HL-60 (cell line): ENCODE measurements around the gene PPA1.

ENCODE experiments used
- DNase-seq, 2 experiments: peaks; one replicate each; pipeline ENCODE4 v3.0.0-alpha.2; 2010 to 2020; ENCODE audit warnings: low read depth in 1 of 2, low spot score in 1 of 2
- H3K27ac ChIP-seq: fragments of 250-450 bp; sonication (Bioruptor Pico); replicated peaks from 2 replicates; pipeline ENCODE4 v1.5.1; 2020; ENCODE audit warnings: mild to moderate bottlenecking, moderate library complexity
- H3K27me3 ChIP-seq: fragments of 250-450 bp; sonication (Bioruptor Pico); 2 replicates; pipeline ENCODE4 v1.5.1; 2021; ENCODE audit warnings: mild to moderate bottlenecking, moderate library complexity; ENCODE audit not compliant: insufficient read depth, poor library complexity, severe bottlenecking
- H3K4me3 ChIP-seq: replicated peaks from 2 replicates; pipeline ENCODE4 v1.5.1; 2011; ENCODE audit warnings: mild to moderate bottlenecking, control low read depth, low read length; ENCODE audit not compliant: insufficient read depth
- CTCF ChIP-seq: IDR thresholded peaks from one replicate; pipeline ENCODE4 v1.5.1; 2011; ENCODE audit warnings: low read length, control low read depth, inconsistent platforms; ENCODE audit not compliant: insufficient read depth
- GABPA ChIP-seq: IDR thresholded peaks from 2 replicates; pipeline ENCODE4 v1.6.1; 2012; ENCODE audit warnings: low read depth
- POLR2AphosphoS5 ChIP-seq: IDR thresholded peaks from 2 replicates; pipeline ENCODE4 v1.6.1; 2012; ENCODE audit warnings: low read depth
- REST ChIP-seq: IDR thresholded peaks from 2 replicates; pipeline ENCODE4 v1.6.1; 2012; ENCODE audit warnings: low read depth; ENCODE audit not compliant: insufficient replicate concordance
- SPI1 ChIP-seq: IDR thresholded peaks from 2 replicates; pipeline ENCODE4 v1.6.1; 2012; ENCODE audit warnings: low read depth, mild to moderate bottlenecking, borderline replicate concordance

Gene PPA1

DNA sequence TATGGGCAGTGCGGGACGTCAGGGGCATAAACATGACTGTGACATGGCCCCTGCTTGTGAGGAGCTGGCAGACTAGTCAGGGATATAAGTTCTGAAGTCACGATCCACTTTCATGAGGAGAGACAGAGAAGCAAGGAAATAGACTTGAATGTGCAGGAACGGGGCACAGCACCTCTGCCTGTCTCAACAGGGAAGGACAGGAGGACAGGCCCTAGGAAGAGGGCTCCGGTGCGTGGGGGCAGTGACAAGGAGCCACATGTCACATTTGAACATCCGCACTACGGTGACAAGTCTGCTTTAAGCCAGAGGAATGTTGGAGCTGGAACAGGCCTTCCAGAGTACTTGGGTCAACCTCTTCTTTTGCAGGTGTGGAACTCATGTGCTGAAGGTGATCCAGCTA is 43.1 kb downstream of the PPA1 start:
- H3K4me3 ChIP-seq: no peak overlapping the region
- TF ChIP-seq REST (no peak), GABPA (no peak), POLR2AphosphoS5 (no peak), SPI1 (no peak), CTCF (no peak)
- no peak for DNase-seq
- no peak overlapping the region for H3K27ac ChIP-seq
- H3K27me3 ChIP-seq: no peaks in the 10 kb centered on the region

- no peak for DNase-seq
- H3K27ac ChIP-seq: no peak overlapping the region
- TF ChIP-seq CTCF (no peak), SPI1 (no peak), POLR2AphosphoS5 (no peak), GABPA (no peak), REST (no peak)
- H3K27me3 ChIP-seq: no peaks in the 10 kb centered on the region
- H3K4me3 ChIP-seq: no peak overlapping the region
Observed at GRCh38 chr10:70188768-70189167, 44.5 kb downstream of the PPA1 start.

DNA sequence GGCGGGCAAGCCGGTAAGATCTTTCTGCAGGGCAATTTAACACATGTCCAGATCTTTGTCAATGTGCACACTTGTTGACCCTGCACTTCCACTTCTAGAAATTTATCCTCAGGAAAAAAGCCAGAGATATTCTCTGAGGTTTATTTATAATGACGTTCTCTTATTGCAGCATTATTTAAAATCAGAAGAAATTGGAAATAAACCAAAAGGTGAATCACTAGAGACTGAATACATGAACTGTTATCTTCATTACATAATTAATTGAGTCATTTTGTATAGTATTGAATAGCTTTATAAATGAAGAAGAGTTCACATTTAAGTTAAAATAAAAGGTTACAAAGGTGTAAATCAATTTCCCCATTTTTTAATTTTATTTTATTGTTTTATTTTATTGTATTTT is 46.7 kb downstream of the PPA1 start:
- no peaks in the 10 kb centered on the region for H3K27me3 ChIP-seq
- H3K4me3 ChIP-seq: no peak overlapping the region
- H3K27ac ChIP-seq: no peak overlapping the region
- no peak for DNase-seq
- TF ChIP-seq GABPA: no peak
- TF ChIP-seq CTCF: no peak
- TF ChIP-seq REST: no peak
- no peak for TF ChIP-seq SPI1
